ENCODE measurements around the gene KCNK7.

Gene KCNK7

GRCh38 chr11:65627202-65627601 lies 31.6 kb upstream of the KCNK7 start:
- DNase-seq (ENCODE audit: low read depth): no peak

DNA sequence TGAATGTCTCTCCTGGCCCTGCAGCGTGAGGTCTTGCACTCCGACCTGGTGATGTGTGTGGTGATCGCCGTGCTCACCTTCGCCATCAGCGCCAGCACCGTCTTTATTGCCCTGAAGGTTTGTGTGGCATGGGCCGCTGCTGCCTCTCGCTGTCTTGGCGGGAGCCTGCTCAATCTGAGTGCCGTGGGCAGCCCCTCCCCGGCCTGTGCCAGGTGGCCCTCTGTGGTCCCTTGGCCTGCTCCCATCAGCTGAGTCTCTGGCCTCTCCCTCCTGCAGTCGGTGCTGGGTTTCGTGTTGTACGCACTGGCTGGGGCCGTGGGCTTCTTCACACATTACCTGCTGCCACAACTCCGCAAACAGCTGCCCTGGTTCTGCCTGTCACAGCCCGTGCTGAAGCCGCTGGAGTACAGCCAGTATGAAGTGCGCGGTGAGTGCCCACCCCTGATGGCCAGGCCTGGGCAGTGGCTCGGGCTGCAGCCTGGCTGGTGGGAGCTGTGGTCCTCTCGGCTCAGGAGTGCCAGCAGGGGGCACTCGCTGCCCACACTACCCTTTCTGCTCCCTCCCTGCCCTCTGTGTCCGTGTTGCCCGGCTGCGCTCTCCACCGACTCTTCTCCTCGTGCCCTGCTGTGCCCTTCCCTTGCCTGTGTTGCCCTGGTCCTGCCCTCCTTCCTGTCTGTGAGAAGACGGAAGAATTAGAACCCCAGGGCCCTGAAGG lies 30.2 kb upstream of the KCNK7 start:
- no peak for DNase-seq (ENCODE audit: low read depth)

DNA sequence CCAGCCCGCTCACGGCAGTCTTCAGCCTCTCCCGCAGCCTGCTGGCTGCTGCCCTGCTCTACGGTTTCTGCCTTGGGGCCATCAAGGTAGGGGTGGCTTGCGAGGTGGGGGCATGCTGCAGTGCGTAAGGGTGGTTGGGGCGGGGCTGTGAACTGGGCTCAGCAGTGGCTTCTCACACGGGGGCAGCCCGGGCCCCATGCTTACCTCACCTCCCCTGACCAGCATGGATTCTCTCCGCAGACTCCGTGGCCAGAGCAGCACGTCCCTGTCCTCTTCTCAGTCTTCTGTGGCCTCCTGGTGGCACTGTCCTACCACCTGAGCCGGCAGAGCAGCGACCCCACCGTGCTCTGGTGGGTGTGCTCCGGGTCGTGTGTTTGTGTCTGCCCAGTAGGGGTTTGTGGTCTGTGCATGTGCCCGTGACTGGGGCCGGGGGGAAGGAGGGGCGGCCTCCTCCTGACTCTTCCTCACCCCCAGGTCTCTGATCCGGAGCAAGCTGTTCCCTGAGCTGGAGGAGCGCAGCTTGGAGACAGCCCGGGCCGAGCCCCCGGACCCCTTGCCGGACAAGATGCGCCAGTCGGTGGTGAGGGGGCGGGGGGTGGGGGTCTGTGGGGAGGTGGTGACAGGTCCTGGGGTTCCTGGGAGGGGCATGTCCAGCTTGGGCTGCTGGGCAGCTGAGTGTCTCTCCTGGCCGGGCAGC lies 29.5 kb upstream of the KCNK7 start:
- DNase-seq (ENCODE audit: low read depth): no peak

- no peak for DNase-seq (ENCODE audit: low read depth)
Measured at GRCh38 chr11:65623852-65624616, 28.4 kb upstream of the KCNK7 start.

- no peak for DNase-seq (ENCODE audit: low read depth)
Measured at GRCh38 chr11:65623177-65623576, 27.6 kb upstream of the KCNK7 start.

DNA sequence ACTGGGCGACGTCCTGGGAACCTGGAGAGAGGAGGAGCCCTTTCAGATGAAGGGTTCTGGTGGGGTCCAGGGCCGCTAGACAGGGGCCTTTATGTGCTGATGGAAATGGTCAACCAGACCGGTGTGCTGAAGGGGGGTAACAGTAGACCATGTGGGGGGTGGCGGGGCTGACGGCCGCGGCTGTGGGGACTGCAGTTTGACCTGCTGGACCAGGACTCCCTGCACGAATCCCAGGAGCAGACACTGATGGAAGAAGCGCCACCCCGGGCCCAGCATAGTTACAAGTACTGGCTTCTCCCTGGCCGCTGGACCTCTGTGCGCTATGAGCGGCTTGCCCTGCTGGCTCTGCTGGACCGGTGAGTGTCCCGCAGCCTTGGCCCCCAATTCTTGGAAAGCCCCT lies 26.4 kb upstream of the KCNK7 start:
- DNase-seq (ENCODE audit: low read depth): no peak

- DNase-seq (ENCODE audit: low read depth): no peak
Measured at GRCh38 chr11:65621460-65621859, 25.9 kb upstream of the KCNK7 start.

- DNase-seq (ENCODE audit: low read depth): no peak
Measured at GRCh38 chr11:65620666-65621065, 25.1 kb upstream of the KCNK7 start.

- DNase-seq (ENCODE audit: low read depth): no peak
Measured at GRCh38 chr11:65619281-65619928, 23.8 kb upstream of the KCNK7 start.

DNA sequence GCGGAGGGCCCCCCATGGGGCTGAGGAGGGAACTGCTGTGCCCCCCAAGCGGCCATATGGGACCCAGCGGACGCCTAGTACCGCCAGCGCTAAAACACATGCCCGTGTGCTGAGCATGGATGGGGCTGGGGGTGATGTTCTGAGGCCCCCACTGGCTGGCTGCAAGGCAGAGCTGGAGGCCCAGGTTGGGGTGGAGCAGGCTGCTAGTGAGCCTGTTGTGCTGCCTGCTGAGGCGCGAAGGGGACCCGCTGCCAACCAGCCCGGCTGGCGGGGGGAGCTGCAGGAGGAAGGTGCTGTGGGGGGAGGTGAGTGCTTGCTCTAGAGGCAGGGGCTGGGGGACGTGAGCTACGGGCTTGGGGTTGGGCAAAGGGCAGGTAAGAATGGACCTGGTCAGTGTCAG lies 23.2 kb upstream of the KCNK7 start:
- no peak for DNase-seq (ENCODE audit: low read depth)

DNA sequence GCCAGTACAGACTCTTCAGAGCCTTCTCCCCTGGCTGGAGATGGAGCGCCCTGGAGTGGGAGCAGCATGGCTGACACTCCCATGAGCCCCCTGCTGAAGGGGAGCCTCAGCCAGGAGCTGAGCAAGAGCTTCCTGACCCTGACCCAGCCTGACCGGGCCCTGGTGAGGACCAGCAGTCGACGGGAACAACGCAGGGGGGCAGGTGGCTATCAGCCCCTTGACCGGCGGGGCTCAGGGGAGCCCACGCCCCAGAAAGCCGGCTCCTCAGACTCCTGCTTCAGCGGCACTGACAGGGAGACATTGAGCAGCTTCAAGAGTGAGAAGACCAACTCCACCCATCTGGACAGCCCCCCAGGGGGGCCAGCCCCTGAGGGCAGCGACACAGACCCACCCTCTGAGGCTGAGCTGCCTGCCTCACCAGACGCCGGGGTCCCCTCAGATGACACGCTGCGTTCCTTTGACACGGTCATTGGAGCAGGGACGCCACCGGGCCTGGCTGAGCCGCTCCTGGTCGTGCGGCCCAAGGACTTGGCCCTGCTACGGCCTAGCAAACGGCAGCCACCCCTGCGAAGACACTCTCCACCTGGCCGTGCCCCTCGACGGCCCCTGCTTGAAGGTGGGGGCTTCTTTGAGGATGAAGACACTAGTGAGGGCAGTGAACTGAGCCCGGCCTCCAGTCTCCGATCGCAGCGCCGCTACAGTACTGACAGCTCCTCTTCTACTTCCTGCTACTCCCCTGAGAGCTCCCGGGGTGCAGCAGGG lies 22.6 kb upstream of the KCNK7 start:
- DNase-seq (ENCODE audit: low read depth): no peak

DNA sequence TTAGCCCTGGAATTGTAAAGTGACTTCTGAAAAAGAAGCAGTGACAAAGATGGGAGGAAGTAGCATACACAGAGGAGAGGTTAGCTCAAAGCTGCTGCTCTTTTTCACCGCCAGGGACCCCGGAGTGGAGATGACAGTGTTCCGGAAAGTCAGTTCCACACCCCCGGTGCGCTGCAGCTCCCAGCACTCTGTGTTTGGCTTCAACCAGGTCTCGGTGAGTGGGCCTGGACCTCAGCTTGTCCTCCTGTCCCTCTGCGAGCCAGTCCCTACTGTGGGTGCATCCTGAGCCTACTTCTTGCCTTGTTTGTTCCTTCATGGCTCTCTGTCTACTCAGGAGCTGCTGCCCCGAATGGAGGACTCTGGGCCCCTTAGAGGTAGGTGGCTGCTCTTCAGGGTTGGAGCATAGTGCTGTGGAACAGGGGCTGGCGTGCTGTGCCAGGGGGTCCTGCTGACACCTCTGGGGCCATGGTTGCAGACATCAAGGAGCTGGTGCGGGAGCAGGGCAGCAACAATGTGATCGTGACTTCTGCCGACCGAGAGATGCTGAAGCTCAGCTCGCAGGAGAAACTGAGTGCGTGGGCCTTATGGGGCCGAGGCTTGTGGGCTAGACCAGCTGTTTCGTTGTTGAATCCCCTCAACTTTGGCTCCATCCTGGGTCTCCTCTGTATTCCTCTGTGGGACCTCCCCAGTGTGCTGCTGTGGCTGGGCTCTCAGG lies 21.7 kb upstream of the KCNK7 start:
- no peak for DNase-seq (ENCODE audit: low read depth)

- DNase-seq (ENCODE audit: low read depth): no peak
Measured at GRCh38 chr11:65616575-65617001, 21.0 kb upstream of the KCNK7 start.

GRCh38 chr11:65615950-65616574 lies 20.5 kb upstream of the KCNK7 start:
- no peak for DNase-seq (ENCODE audit: low read depth)

DNA sequence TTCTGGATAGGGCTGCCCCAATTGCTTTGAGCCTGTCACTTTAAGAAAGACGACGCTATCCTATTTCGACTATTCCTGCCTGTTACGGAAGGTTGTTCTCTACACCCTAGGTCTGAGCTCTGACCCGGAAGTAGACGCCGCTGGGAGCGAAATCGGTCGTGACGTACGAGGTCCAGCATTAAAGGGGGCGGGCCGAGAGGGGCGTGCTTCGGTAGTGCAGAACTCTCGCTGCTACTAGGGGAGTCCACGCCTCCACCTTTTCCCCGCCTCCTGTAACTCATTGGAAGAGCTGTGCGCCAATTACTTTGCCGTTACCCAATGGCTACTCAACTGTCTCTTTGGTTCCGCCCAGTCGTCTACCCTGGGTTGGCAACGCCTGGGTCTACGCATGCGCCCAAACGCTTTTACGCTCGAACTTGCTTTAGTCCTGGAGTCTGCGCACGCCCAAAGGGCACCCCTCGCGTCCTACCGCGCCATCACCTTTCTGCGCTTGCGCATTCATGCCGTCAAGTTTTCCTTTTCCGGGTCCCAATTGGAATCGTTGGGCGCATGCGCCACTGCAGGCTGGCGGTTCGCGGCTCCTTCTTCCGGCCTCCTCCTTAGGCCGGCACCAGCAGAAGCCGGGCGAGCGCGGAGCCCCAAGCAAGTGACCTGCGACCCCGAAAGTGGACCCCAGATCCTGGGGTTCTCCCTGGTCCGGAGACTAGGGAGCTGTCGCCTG lies 19.8 kb upstream of the KCNK7 start, which contains the start of gene PCNX3:
TSS of gene PCNX3 (plus strand) at position 548 of the 721 bp plus-strand sequence. CDS start 536 bp downstream, outside the sequence.
- peak; percentile 100 for DNase-seq (ENCODE audit: low read depth)

- DNase-seq (ENCODE audit: low read depth): no peak
Measured at GRCh38 chr11:65613091-65613928, 17.7 kb upstream of the KCNK7 start.

DNA sequence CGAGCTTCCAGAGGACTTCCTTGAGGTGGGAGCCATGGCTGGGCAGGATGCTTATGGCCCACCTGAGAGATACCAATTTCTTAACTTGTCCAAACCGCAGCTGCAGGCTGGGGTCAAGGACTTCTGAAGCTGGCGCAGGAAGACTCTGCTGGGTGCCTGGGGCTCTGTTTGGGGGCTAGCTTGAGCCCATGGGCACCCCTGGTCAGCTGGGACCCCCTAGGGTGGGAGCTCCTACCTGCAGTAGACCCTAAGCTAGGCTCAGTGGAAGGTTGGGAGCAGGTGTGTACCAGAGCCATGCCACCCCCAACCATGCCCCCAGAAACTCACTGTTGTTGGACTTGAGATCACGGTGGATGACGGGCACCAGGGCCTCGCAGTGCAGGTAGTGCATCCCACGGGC lies 17.1 kb upstream of the KCNK7 start:
- no peak for DNase-seq (ENCODE audit: low read depth)

- DNase-seq (ENCODE audit: low read depth): no peak
Measured at GRCh38 chr11:65611758-65612603, 16.4 kb upstream of the KCNK7 start.
